ENCODE data around the gene NAP1L5. TPM values are rescaled to one million over a fixed set of nuclear protein-coding genes. Genes with fewer than 3 reads are reported as not detected.

Gene NAP1L5
- polyA plus RNA-seq, 2 of the 4 experiments (the other 2 are of a cell fraction) = 2.4 to 3.0 TPM

- CTCF ChIA-PET = no interaction called here
- ATAC-seq (no peak), FAIRE-seq (no peak), DNase-seq (ENCODE audit: low read depth in 1 of 2, low spot score in 1 of 2) (no peak)
- no peak overlapping the region for H3K4me2 ChIP-seq
- POLR2A ChIA-PET = no interaction called here
- no peaks in the 10 kb centered on the region for H3K9me3 ChIP-seq
- no peak overlapping the region for H3K27ac ChIP-seq
- TF ChIP-seq CHD2 (IDR thresholded peaks at IDR 0.05; ENCODE audit: low read length, partially characterized antibody) (no peak), EHMT2 (IDR thresholded peaks at IDR 0.05; ENCODE audit: low read depth) (no peak), FOSB (CRISPR knock-in tag; IDR thresholded peaks at IDR 0.05) (no peak), MYC (IDR thresholded peaks at IDR 0.05; ENCODE audit: borderline replicate concordance, low read length) (no peak), MAZ (IDR thresholded peaks at IDR 0.05; ENCODE audit: borderline replicate concordance, low read depth, low read length) (no peak), NPAS2 (CRISPR knock-in tag; IDR thresholded peaks at IDR 0.05; ENCODE audit: borderline replicate concordance) (no peak)
- no peaks in the 10 kb centered on the region for H3K4me1 ChIP-seq
- no peak overlapping the region for H3K4me3 ChIP-seq
- WGBS (ENCODE audit: missing lambda C conversion rate) = 93% methylated on average over 14 of the region's 14 CpGs
Observed at GRCh38 chr4:88737307-88737941, 39.8 kb upstream of the NAP1L5 start.

- TF ChIP-seq SREBF2 (IDR thresholded peaks at IDR 0.05) (no peak), MAX (IDR thresholded peaks at IDR 0.05) (no peak), BCL3 (IDR thresholded peaks at IDR 0.05) (no peak)
- whole genome bisulfite sequencing (ENCODE audit: missing lambda C conversion rate) = 93% methylated on average over 3 of the region's 3 CpGs
- ATAC-seq (no peak), DNase-seq (ENCODE audit: low read depth in 1 of 2, low spot score in 1 of 2) (no peak), FAIRE-seq (no peak)
- Histone ChIP-seq H3K4me2 (no peak overlapping the region), H3K9me3 (no peaks in the 10 kb centered on the region), H3K4me1 (no peaks in the 10 kb centered on the region), H3K27ac (no peak overlapping the region), H3K4me3 (no peak overlapping the region)
- CTCF ChIA-PET = no interaction called here
- POLR2A ChIA-PET = no interaction called here
Observed at GRCh38 chr4:88736264-88736663, 38.6 kb upstream of the NAP1L5 start.

- Histone ChIP-seq H3K27ac (no peak overlapping the region), H3K4me2 (no peak overlapping the region), H3K4me3 (no peak overlapping the region), H3K4me1 (no peaks in the 10 kb centered on the region), H3K9me3 (no peaks in the 10 kb centered on the region)
- WGBS (ENCODE audit: missing lambda C conversion rate) = 88% methylated on average over 1 of the region's 1 CpG
- FAIRE-seq = no peak
- POLR2A ChIA-PET = no interaction called here
- no peak for DNase-seq (ENCODE audit: low read depth in 1 of 2, low spot score in 1 of 2)
- no peak for ATAC-seq
- TF ChIP-seq HOXB13 (CRISPR knock-in tag; IDR thresholded peaks at IDR 0.05; ENCODE audit: low read depth) (no peak), MAX (IDR thresholded peaks at IDR 0.05) (no peak)
- CTCF ChIA-PET = interaction anchor here (1.3 kb wide), 1 partner anchor 30 kb away, joined by 3 read pairs; no protein-coding TSS in a partner anchor
Observed at GRCh38 chr4:88735564-88735963, 37.9 kb upstream of the NAP1L5 start.

GRCh38 chr4:88734403-88734949, 36.8 kb upstream of the NAP1L5 start:
- POLR2A ChIA-PET = no interaction called here
- no peak for DNase-seq (ENCODE audit: low read depth in 1 of 2, low spot score in 1 of 2)
- Histone ChIP-seq H3K4me1 (no peaks in the 10 kb centered on the region), H3K4me3 (no peak overlapping the region), H3K4me2 (no peak overlapping the region), H3K27ac (no peak overlapping the region), H3K9me3 (no peaks in the 10 kb centered on the region)
- CTCF ChIA-PET = interaction anchor here (1.3 kb wide), 1 partner anchor 29 kb away, joined by 3 read pairs; no protein-coding TSS in a partner anchor
- WGBS (ENCODE audit: missing lambda C conversion rate) = 93% methylated on average over 3 of the region's 3 CpGs
- ATAC-seq = no peak
- FAIRE-seq = no peak
- TF ChIP-seq POLR2AphosphoS2 (conservative IDR thresholded peaks at IDR 0.05; ENCODE audit: low read length) = no peak
- no peak for TF ChIP-seq NPAS2 (CRISPR knock-in tag; IDR thresholded peaks at IDR 0.05; ENCODE audit: borderline replicate concordance)
- no peak for TF ChIP-seq KDM1A (IDR thresholded peaks at IDR 0.05; ENCODE audit: low read depth)
- no peak for TF ChIP-seq RARB (CRISPR knock-in tag; IDR thresholded peaks at IDR 0.05)
- no peak for TF ChIP-seq ZFP36 (IDR thresholded peaks at IDR 0.05; ENCODE audit: borderline replicate concordance, partially characterized antibody)
- no peak for TF ChIP-seq EHF (CRISPR knock-in tag; IDR thresholded peaks at IDR 0.05)
- TF ChIP-seq CBX2 (IDR thresholded peaks at IDR 0.05; ENCODE audit: borderline replicate concordance, low read depth) = no peak
- TF ChIP-seq MYC (IDR thresholded peaks at IDR 0.05; ENCODE audit: borderline replicate concordance, low read length) = no peak
- TF ChIP-seq NR3C1 (IDR thresholded peaks at IDR 0.05) = no peak
- no peak for TF ChIP-seq HEYL (CRISPR knock-in tag; IDR thresholded peaks at IDR 0.05)
- TF ChIP-seq USF2 (IDR thresholded peaks at IDR 0.05) = no peak
- TF ChIP-seq HOXB13 (CRISPR knock-in tag; IDR thresholded peaks at IDR 0.05; ENCODE audit: low read depth) = no peak
- TF ChIP-seq TFCP2L1 (CRISPR knock-in tag; IDR thresholded peaks at IDR 0.05) = no peak
- no peak for TF ChIP-seq RNF2 (IDR thresholded peaks at IDR 0.05; ENCODE audit: borderline replicate concordance, low read depth)
- no peak for TF ChIP-seq CHD4 (IDR thresholded peaks at IDR 0.05; ENCODE audit: borderline replicate concordance)

Measured in A549 (cell line).